GM21390 (cell line): Measurements from ENCODE around the gene EGR2.

Experiments used
- ATAC-seq: cut with Tn5 transposase; IDR thresholded peaks from one replicate; pipeline ENCODE4 v1.9.1; 2021; ENCODE audit not compliant: unreplicated experiment

The EGR2 gene

DNA sequence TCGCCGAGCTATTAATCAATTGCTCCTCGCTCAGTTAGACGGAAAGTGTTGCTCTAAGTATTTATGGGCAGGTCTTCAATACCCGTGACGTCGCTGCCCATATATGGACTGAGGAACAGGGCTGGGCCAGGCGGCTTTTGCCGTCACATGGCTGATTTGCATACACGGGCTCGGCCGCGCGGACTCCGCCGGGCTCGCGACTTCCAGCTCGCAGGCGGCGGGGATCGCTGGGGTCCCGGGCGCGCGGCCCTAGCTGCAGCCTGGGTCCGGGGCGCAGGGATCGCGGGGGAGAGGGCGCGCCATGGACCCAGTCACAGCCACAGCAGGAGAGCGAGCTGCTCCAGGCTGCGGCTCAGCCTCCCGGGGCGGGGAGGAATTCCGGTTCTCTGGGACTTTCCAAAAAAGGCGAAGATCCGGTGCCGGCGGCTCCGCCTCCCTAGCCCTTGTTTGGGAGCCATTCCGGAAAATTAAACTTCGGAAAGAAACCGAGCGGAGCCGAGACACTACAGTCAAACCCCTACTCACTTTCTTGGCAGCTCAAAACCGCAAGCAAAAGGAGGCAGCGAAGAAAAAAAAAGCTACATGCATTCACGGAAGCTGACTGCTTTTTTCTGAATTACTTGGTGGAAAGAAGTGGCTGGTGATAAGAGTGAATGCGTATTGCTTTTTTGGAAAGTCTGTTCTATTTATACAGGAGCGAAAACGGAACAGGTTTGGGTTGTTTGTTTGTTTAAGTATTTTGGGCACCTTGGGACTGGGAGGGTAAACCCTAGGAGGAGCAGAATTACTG, at the start of gene EGR2:
Gene EGR2 (minus strand): TSS at position 36 of the 790 bp plus-strand sequence. CDS start 337 bp downstream, outside the sequence.
- peak; percentile 73 for ATAC-seq

DNA sequence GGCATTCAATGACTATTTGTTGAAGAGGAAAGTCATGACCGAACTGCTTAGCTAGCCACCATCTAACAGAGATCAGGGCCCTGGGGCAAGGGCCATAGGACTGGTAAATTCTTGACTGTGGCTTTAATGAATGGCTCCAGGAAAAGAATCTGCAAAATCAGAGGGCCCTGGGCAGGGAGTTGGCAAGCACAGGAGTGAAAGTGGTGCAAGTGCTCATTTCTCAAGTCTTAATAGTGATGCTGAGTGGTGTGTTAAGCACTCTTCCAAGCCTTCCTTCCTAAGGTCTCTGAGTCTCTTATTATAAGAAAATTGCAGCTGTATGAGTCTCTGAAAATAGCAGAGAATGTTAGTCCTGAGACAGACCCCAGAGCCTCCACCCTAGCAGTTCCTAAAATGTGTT, 46.3 kb upstream of the EGR2 start:
- ATAC-seq: no peak

DNA sequence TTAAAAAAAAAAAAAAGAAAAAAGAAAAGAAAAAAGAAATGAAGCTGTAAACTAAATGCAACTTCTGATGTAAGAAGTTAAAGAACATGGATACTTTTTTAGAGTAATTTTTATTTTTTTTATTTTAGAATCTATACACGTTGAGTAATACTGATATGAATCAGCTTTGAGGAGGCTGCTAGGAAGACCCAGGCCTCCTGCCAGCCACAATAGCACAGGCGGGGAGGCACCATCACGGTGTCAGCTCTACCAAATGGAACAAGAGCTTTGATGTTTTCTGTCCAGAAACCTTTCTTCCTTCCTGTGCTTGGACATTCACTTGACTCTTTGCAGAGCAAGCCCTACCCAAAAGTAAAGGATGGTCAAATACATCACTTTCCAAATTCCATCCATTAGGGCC, 45.3 kb upstream of the EGR2 start:
- no peak for ATAC-seq

DNA sequence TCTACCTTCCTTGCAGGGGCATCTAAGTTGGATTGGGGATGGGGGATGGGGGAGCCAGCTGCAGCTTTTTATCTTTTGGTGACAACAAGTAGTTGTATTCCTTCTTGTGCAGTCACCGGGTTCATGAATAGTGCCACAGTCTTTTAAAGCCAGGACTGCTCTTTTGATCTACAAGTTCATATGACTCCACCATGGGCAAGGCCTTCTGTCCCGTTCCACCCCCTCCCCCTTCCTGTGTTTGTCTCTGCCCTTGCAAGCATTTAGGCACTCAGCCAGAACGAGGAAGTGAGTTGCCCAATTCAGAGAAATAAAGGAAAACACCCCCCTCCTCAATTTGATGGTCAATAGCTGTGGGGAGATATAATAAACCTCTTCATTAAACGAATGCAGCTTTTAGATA, 44.8 kb upstream of the EGR2 start:
- ATAC-seq: no peak

- ATAC-seq: no peak
Observed at GRCh38 chr10:62858364-62858763, 42.2 kb upstream of the EGR2 start.

DNA sequence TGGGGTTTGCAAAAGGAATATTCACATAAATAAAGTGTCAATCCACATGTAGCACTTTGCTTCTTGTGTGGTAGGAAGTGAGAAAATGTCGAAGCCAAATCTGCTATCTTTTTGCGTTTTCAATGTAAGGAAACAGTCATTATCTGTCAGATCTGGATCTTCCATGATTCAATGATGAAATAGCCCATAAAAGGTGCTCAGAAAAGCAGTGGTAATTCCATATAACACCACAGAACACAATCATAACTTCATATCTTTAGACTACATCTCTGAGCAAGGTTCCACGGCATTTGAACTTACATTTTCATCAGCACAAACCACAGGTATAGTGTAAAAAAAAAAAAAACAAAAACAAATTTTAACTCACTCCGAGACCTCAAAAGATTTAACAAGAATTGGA, 39.9 kb upstream of the EGR2 start:
- no peak for ATAC-seq

- no peak for ATAC-seq
Observed at GRCh38 chr10:62853710-62854109, 37.5 kb upstream of the EGR2 start.

DNA sequence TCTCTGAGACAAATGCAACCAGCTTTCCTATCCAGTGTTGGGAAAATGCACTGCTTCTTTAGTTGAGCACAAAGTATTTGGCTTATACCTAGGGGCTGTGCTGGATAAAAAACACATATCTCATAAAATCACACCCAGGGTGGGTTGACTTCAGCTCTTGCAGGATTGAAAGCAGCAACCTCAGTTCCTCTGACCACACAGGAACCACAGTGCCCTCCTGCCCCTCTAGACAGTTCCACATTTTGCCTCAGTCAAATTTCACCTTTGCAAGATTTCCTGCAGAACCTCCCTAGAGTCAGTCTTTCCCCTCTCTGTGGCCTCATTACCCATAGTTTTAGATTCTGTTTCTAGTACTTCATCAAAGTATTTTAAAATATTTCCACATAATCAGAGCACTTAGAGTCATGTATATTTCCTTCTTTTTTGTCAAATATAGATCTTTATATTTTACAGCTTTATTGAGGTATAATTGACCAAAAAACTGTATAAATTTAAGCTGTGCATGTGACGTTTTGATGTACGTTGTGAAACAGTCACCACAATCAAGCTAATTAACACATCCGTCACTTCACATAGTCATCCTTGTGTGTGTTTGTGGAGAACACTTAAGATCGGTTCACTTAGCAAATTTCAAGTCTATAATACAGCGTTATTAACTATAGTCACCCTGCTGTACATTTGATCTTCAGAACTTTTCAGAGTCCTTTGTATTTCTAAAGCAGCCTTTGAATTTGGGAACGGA, 37.0 kb upstream of the EGR2 start:
- ATAC-seq: peak; percentile 69

GRCh38 chr10:62851442-62851841, 35.3 kb upstream of the EGR2 start:
- ATAC-seq: no peak

GRCh38 chr10:62850646-62851045, 34.5 kb upstream of the EGR2 start:
- peak; percentile 24 for ATAC-seq

GRCh38 chr10:62847433-62847832, 31.3 kb upstream of the EGR2 start:
- no peak for ATAC-seq

- ATAC-seq: no peak
Observed at GRCh38 chr10:62844280-62845011, 28.3 kb upstream of the EGR2 start.

- no peak for ATAC-seq
Observed at GRCh38 chr10:62843600-62843999, 27.4 kb upstream of the EGR2 start.

DNA sequence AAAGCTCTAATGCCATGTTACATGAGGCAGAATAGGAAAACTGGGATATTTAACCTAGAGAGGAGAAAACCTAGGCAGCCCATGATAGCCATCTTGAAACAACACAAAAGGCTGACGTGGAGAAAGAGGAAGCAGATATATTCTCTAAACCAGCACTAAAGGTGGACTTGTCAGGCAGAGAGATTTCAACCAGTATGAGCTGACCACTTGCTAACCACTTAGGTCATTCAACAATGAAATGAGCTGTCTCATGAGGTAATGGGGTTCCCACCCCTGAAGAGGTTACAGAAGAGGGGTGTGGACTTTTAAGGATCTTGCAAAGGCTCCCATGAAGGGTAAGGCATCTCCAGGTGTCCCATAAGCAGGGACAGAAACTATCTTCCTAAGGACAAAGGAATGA, 26.8 kb upstream of the EGR2 start:
- peak; percentile 51 for ATAC-seq

DNA sequence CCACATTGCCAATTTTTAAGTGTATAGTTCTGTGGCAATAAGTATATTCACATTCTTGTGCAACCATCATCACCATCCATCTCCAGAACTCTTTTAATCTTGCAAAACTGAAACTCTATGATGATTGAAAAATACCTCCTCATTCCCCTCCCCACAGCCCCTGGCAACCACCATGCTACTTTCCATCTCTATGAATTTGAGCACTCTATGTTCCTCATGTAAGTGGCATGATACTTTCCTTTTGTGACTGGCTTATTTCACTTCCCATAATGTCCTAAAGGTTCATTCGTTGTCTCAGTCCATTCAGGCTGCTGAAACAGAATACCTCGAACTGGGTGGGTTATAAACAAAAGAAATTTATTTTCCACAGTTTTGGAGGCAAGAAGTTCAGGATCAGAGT, 23.4 kb upstream of the EGR2 start:
- no peak for ATAC-seq

GRCh38 chr10:62831346-62831745, 15.2 kb upstream of the EGR2 start:
- no peak for ATAC-seq

DNA sequence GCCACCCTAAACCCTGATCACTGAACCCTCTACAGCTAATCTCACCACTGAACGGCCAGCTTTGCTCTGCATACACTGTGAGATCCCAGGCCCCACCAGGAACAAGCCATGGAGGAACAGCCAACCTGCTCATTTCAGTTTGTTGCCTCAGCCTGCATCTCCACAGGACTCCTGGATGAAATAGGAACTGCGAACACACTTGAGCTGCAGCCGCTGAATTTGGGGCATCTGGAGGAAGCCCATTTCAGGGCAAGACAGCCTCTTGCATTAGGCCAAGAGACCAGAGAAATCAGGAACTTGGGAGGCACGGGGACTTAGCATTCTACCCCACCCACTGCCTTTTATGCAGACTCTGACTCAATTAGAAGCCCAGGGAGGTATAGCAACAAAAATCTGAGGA, 14.5 kb upstream of the EGR2 start:
- ATAC-seq: no peak

GRCh38 chr10:62829622-62830021, 13.5 kb upstream of the EGR2 start:
- ATAC-seq: no peak

DNA sequence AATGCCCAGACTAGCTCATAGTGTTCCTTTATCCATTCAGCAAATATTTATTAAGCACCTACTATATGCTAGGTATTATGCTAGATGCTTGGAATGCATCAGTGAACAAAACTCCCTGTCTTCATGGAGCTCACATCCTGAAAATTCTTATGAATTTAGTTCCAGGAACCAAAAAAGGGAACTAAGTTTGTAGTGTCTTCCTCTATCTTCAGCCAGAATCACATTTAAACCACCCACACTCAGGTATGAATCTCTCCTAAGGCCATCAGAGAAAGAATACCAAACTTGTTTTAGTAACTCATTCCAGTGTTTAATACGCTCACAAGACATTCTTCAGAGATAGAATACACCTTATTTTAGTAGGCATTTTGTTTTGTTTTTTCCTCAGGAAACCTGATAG, 10.1 kb upstream of the EGR2 start:
- no peak for ATAC-seq

GRCh38 chr10:62820586-62820985, 4.4 kb upstream of the EGR2 start:
- ATAC-seq: no peak

DNA sequence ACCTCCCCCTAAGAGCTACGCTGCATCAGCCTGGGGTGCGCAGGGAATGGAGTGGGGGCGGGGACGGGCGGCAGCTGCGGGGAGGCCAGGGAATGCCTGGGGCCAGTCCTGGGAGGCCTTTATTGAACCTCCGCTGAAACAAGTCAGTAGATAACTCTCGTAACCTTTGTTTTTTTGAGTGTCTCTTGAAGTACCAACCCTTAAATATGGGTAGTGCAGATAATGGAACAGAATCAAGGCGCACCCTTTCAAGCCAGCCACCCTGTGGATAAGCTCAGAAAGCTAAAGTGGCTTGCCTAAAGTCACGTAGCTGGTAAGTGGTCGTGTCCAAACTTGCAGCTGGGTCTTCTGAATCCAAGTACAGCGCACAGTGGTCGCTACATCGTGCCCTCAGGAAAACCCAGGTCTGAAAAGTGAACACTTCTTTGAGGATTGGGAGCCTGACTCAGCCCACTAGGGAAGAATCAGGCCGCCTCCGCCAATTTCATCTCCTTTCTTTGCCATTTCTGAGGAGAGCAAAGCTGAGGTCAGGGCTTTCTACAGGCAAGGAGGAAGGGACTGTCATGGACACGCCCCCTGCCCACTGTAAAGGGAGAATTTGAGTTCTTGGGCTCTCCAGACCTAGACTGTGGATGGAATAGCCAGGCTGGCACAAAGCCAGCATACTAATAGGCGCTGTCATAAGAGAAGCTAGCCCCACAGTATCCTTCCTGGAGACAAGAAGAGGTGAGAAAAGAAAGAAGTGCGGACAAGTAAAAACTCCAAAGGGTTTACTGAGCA, 3.2 kb upstream of the EGR2 start:
- ATAC-seq: no peak
